ENCODE results near the gene DLL3. TPM values are rescaled to one million over a fixed set of nuclear protein-coding genes. Genes with fewer than 3 reads are reported as not detected.

The DLL3 gene
- total RNA-seq, 1 experiment from 2014 or later: 16.4 TPM

DNA sequence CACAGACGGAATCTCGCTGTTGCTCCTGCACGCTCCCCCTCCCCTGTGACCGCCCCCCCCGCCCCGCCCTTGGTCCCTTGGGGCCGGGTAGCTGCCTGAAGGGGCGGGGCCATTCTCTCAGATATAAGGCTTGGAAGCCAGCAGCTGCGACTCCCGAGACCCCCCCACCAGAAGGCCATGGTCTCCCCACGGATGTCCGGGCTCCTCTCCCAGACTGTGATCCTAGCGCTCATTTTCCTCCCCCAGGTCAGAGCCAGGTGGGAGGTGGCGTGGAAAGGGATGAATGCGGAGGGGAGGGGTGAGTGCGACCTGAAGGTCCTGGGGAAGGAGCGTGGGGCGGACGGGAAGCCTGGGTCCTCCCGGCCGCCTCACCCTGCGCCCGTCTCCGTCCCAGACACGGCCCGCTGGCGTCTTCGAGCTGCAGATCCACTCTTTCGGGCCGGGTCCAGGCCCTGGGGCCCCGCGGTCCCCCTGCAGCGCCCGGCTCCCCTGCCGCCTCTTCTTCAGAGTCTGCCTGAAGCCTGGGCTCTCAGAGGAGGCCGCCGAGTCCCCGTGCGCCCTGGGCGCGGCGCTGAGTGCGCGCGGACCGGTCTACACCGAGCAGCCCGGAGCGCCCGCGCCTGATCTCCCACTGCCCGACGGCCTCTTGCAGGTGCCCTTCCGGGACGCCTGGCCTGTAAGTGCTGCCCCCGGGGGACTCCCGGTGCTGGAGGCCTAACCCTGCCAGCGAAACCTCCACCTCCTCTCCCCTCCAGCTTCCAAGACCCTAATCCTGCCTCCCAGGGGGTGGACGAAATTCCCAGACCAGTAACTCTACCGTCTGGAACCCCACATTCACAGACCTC lies at the start of gene DLL3 (continued):
- TF ChIP-seq ZNF263 (CRISPR knock-in tag; IDR thresholded peaks at IDR 0.05; ENCODE audit: low read depth) (no peak), NR3C1 (CRISPR knock-in tag; conservative IDR thresholded peaks at IDR 0.05; ENCODE audit: low read depth) (no peak), HMGA2 (CRISPR knock-in tag; IDR thresholded peaks at IDR 0.05) (no peak), ZBTB21 (CRISPR knock-in tag; IDR thresholded peaks at IDR 0.05; ENCODE audit: borderline replicate concordance) (no peak), CTCF (IDR thresholded peaks at IDR 0.05) (no peak), ZNF138 (CRISPR knock-in tag; conservative IDR thresholded peaks at IDR 0.05) (no peak), MYBL2 (CRISPR knock-in tag; IDR thresholded peaks at IDR 0.05) (no peak), KAT7 (CRISPR knock-in tag; IDR thresholded peaks at IDR 0.05; ENCODE audit: borderline replicate concordance) (no peak), TEAD1 (CRISPR knock-in tag; IDR thresholded peaks at IDR 0.05) (0 out of 2 replicates have a peak, but pooled peaks have one; percentile 21), GRHL2 (CRISPR knock-in tag; IDR thresholded peaks at IDR 0.05; ENCODE audit: insufficient replicate concordance, severe bottlenecking) (no peak), ZNF121 (CRISPR knock-in tag; IDR thresholded peaks at IDR 0.05) (no peak), ARID4B (CRISPR knock-in tag; IDR thresholded peaks at IDR 0.05; ENCODE audit: borderline replicate concordance) (no peak), CREM (CRISPR knock-in tag; IDR thresholded peaks at IDR 0.05) (no peak), ZNF416 (CRISPR knock-in tag; IDR thresholded peaks at IDR 0.05) (no peak), MXD4 (CRISPR knock-in tag; IDR thresholded peaks at IDR 0.05; ENCODE audit: borderline replicate concordance) (no peak)
- TF ChIP-seq, protein P1, sequence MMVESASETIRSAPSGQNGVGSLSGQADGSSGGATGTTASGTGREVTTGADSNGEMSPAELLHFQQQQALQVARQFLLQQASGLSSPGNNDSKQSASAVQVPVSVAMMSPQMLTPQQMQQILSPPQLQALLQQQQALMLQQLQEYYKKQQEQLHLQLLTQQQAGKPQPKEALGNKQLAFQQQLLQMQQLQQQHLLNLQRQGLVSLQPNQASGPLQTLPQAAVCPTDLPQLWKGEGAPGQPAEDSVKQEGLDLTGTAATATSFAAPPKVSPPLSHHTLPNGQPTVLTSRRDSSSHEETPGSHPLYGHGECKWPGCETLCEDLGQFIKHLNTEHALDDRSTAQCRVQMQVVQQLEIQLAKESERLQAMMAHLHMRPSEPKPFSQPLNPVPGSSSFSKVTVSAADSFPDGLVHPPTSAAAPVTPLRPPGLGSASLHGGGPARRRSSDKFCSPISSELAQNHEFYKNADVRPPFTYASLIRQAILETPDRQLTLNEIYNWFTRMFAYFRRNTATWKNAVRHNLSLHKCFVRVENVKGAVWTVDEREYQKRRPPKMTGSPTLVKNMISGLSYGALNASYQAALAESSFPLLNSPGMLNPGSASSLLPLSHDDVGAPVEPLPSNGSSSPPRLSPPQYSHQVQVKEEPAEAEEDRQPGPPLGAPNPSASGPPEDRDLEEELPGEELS (CRISPR knock-in tag; IDR thresholded peaks at IDR 0.05): no peak
- TF ChIP-seq, protein P2, sequence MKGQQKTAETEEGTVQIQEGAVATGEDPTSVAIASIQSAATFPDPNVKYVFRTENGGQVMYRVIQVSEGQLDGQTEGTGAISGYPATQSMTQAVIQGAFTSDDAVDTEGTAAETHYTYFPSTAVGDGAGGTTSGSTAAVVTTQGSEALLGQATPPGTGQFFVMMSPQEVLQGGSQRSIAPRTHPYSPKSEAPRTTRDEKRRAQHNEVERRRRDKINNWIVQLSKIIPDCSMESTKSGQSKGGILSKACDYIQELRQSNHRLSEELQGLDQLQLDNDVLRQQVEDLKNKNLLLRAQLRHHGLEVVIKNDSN (CRISPR knock-in tag; IDR thresholded peaks at IDR 0.05): no peak
- TF ChIP-seq, protein P3, sequence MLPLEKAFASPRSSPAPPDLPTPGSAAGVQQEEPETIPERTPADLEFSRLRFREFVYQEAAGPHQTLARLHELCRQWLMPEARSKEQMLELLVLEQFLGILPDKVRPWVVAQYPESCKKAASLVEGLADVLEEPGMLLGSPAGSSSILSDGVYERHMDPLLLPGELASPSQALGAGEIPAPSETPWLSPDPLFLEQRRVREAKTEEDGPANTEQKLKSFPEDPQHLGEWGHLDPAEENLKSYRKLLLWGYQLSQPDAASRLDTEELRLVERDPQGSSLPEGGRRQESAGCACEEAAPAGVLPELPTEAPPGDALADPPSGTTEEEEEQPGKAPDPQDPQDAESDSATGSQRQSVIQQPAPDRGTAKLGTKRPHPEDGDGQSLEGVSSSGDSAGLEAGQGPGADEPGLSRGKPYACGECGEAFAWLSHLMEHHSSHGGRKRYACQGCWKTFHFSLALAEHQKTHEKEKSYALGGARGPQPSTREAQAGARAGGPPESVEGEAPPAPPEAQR (CRISPR knock-in tag; IDR thresholded peaks at IDR 0.05): no peak
- TF ChIP-seq, protein P4, sequence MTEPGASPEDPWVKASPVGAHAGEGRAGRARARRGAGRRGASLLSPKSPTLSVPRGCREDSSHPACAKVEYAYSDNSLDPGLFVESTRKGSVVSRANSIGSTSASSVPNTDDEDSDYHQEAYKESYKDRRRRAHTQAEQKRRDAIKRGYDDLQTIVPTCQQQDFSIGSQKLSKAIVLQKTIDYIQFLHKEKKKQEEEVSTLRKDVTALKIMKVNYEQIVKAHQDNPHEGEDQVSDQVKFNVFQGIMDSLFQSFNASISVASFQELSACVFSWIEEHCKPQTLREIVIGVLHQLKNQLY (CRISPR knock-in tag; IDR thresholded peaks at IDR 0.05): no peak
- TF ChIP-seq, protein P5, sequence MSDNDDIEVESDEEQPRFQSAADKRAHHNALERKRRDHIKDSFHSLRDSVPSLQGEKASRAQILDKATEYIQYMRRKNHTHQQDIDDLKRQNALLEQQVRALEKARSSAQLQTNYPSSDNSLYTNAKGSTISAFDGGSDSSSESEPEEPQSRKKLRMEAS (CRISPR knock-in tag; IDR thresholded peaks at IDR 0.05): peak; percentile 45
- TF ChIP-seq, protein P6, sequence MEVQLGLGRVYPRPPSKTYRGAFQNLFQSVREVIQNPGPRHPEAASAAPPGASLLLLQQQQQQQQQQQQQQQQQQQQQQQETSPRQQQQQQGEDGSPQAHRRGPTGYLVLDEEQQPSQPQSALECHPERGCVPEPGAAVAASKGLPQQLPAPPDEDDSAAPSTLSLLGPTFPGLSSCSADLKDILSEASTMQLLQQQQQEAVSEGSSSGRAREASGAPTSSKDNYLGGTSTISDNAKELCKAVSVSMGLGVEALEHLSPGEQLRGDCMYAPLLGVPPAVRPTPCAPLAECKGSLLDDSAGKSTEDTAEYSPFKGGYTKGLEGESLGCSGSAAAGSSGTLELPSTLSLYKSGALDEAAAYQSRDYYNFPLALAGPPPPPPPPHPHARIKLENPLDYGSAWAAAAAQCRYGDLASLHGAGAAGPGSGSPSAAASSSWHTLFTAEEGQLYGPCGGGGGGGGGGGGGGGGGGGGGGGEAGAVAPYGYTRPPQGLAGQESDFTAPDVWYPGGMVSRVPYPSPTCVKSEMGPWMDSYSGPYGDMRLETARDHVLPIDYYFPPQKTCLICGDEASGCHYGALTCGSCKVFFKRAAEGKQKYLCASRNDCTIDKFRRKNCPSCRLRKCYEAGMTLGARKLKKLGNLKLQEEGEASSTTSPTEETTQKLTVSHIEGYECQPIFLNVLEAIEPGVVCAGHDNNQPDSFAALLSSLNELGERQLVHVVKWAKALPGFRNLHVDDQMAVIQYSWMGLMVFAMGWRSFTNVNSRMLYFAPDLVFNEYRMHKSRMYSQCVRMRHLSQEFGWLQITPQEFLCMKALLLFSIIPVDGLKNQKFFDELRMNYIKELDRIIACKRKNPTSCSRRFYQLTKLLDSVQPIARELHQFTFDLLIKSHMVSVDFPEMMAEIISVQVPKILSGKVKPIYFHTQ (CRISPR knock-in tag; IDR thresholded peaks at IDR 0.05): no peak
- TF ChIP-seq, protein P7, sequence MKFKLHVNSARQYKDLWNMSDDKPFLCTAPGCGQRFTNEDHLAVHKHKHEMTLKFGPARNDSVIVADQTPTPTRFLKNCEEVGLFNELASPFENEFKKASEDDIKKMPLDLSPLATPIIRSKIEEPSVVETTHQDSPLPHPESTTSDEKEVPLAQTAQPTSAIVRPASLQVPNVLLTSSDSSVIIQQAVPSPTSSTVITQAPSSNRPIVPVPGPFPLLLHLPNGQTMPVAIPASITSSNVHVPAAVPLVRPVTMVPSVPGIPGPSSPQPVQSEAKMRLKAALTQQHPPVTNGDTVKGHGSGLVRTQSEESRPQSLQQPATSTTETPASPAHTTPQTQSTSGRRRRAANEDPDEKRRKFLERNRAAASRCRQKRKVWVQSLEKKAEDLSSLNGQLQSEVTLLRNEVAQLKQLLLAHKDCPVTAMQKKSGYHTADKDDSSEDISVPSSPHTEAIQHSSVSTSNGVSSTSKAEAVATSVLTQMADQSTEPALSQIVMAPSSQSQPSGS (CRISPR knock-in tag; IDR thresholded peaks at IDR 0.05; ENCODE audit: borderline replicate concordance, low read depth): no peak

Measured in WTC11 (cell line).